Dedifferentiated amniotic fluid mesenchymal stem cell (primary cell): ENCODE data around the gene MCF2L2.
"Not testable (repeated sequence)": the region's sequence is repeated elsewhere in the genome, so short reads cannot be mapped to it uniquely, and the experiment has no call there.

Experiments
- DNase-seq: peaks from one replicate; pipeline ENCODE4 v3.0.0-alpha.2; 2016; ENCODE audit errors: extremely low spot score

The MCF2L2 gene

DNA sequence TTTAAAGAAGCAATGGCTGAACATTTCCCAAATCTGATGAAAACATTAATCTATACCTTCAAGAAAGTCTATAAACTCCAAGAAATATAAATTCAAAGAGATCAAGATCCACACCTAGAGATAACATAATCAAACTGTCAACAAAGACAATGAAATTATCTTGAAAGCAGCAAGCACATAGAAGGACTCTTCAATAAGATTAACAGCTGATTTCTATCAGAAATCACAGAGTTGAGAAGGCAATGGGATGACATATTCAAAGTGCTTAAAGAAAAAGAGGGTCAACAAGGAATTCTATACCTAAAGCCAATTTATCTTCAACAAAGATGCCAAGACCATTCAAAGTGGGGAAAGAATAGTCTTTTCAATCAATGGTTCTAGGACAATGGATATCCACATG is 224.7 kb downstream of the MCF2L2 start:
- no peak for DNase-seq

- DNase-seq, result no peak
Observed at GRCh38 chr3:183202004-183202722, 226.3 kb downstream of the MCF2L2 start.

DNA sequence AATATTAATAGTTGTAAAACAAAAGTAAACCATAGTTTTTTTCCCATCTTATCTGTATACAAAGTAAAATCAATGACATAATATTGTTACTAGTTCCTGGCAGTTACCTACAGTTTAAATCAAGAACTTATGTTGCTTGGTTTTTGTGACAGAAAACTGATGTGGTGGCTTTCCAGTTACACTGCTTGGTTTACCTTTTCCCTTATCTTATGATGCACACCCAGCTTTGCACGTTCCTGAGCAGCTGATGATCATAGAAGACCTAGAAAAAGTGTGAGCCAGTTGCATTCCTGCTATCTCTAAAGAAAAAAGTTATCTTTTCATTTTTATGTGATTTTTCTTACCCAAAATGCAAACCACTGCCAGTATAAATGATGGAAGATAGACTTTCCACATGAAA is 229.5 kb downstream of the MCF2L2 start:
- no peak for DNase-seq

GRCh38 chr3:183197734-183198133 is 230.7 kb downstream of the MCF2L2 start:
- no peak for DNase-seq

DNA sequence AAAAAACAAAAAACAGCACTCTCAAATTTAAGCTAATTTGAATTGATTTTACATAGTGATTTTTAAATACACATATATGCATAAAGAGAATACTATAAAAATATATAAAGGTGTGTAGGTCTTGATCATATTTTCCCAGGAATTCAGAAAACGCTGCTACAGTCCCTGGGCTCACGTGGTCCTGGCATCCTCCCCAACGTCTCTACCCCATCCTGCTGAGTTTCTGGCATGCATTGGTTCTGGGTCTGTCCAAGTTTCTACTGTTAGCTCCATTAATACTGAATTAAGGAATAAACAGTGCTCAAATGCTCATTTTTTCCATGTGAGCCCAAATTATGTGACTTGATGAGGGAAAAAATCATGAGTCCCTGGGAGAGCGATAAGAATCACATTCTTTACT is 233.2 kb downstream of the MCF2L2 start:
- DNase-seq, result no peak

DNA sequence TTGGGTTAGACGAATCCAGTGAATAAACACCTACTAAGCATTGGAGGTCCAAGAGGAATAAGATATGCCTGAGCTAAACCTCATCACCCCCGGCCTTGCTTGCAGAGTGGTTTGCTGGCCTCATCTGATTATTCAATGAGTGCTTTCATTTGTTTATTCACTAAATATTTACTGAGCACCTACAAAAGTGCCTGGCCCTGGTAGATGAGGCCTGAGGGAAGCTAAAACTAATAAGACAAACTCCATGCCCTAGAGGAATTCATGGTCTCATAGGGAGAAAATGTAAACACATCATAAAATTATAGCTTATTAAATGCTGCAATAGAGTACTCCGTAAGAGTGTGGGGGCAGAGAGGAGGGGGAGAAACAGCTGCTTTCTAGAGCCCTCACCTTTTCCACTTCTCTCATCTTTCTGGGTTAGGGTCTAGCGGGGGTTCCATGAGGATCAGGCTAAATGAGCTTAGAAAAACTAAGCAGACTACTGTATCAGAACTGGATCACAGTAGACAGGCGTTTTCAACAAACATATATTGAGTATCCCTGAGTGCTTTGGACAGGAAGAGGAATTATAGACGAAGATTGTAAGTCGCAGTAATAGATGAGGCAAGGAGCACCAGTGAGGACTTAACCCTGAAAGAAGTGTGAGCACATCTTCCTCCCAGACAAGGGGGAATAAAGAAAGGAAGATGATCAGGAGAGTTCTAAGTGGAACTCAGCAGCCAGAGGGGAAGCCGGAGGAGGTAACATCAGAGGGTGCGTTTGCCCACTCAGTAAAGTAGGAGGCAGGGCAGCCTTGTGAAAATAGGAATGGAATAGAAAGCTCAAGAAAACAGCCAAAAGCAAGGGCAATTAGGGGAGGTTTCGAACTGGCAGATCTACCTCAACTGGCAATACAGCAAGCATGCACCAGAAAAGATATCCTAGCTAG is 234.4 kb downstream of the MCF2L2 start:
- no peak for DNase-seq

GRCh38 chr3:183192650-183193300 is 235.6 kb downstream of the MCF2L2 start:
- no peak for DNase-seq

DNA sequence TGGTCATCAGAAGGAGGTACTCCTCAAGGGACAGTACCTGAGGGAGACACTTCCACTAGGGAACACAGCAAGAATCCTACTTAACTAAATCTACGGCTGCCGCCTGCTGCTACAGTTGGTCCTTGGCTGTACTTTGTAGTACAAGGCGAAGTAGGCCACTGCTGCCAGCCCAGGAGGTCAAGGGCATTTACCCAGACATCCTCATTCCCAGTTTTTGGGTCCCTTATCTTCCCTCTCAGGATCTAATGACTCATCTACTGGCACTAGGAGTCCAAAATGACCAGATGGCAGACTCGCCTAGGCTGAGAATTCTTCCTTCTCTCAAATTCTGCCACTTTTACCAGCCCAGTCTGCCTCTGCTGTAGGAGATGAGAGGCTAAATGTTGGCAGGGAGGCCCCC is 238.8 kb downstream of the MCF2L2 start:
- no peak for DNase-seq

DNA sequence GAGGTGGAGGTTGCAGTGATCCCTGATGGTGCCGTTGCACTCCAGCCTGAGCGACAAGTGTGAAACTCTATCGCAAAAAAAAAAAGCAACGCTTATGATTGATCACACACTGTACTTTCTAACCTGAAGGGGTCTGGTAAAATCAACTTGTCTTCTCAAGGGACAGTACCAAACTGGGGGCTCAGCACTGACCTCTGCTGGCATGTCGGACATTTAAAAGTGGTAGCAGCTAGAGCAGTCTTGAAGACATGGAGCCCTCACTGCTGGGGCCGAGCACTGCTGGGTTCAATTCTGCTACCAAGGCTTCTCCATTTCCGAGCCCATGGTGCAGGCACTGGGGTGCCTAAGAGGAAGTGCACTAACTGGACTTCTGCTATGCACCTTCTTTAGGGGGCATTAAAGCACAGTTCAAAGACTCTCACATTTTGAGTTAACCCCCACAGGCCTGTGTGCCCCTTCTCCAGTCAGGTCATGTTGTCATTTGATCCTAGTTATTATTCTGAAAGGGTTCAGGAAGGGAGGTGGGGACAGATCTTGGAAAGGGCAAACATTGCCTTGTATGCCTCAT is 239.4 kb downstream of the MCF2L2 start:
- DNase-seq, result no peak

DNA sequence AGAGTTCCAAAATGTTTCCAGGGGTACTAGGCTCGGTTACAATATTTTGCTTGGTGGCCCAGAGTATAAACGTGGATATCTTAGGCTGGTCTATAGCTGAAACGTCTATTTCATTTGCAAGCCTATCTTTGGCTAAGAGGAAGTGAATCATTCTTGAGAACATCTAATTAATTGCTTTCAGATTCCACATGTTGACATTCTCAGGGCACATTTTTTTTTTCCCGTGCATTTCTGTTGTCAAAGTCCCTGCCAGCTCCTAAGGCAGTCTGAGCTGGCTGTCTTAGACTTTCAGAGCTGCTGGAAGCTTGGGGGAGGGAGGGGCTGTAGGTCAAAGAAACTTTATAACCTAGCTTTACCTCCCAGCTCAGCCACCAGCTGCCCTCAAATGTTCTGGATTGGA is 242.7 kb downstream of the MCF2L2 start:
- DNase-seq, result peak; percentile 63

DNA sequence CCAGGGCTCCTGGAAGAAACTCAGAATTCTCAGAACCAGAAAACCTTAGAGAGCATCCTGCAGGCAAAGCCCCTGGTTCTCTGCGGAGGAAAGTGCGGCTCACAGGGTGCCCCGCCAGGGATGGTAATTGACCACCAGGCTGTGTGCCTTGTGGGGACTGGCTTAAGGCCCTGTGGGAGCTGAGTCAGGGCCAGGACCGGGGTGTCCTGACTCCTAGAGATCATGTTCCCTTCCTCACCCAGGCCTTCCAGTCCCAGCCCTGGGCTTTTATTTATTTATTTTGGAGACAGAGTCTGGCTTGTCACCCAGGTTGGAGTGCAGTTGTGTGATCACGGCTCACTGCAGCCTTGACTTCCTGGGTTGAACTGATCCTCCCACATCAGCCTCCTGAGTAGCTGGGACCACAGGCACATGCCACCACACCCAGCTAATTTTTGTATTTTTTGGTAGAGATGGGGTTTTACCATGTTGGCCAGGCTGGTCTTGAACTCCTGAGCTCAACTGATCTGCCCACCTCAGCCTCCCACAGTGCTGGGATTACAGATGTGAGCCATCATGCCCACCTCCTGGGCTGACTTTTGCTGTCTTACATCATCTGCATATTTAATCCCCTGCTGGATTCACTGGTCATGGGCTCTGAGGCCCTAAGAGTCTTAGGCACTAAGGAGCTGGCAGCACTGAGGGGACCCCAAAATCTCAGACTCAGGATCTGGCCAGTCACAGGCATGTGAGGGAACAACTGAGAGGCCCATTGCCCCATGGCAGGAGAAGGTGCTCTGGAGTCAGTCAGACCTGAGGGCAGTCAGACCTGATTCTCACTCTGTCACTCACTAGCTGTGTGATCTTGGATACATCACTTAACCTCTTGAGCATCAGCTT is 245.4 kb downstream of the MCF2L2 start:
- no peak for DNase-seq

DNA sequence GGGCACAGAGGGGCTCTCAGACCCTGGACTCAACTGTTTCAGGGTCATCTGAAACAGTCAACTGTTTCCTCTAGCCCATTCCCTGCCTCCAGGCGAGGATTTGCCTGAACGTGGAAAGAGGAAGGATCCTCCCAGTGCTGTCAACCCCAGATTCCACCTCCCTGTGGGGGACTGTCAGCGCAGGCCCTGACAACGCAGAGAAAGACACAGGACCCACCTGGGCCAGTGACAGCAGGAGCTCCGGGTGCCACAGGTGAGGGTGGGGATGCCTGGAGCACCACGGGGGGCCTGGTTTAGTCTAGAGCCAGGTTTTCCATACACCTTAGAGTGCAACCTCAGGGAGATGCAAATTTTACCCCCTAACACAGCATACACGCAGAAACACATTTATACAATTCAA is 246.3 kb downstream of the MCF2L2 start:
- no peak for DNase-seq

- no peak for DNase-seq
Observed at GRCh38 chr3:183181606-183182005, 246.8 kb downstream of the MCF2L2 start.

DNA sequence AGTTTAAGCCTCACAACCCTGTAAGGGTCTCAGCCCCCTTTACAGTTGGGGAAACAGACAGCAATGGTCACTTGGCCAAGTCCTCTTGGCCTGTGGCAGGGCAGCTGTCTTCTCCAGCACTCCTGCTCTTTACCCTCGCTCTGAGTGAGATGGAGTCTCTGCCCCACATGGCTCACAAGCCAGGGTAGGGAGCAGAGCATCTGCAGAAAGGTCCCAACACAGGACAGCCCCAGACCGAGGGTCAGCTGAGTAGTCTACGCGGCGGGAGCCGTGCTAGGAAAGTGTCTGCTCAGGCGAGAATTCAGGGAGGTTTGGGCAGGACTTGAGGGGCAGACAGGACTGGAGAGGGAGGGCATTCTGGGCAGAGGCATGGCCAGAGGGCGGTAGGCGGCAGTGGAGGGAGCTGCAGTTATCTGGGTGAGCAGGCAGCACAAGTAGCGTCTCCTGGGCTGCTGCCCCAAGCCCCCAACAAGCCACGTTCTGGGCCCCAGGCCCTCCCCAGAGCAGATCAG is 247.6 kb downstream of the MCF2L2 start:
- no peak for DNase-seq

- no peak for DNase-seq
Observed at GRCh38 chr3:183180110-183180783, 248.2 kb downstream of the MCF2L2 start.

- DNase-seq, result not testable (repeated sequence)
Observed at GRCh38 chr3:183179550-183179908, 248.9 kb downstream of the MCF2L2 start.

DNA sequence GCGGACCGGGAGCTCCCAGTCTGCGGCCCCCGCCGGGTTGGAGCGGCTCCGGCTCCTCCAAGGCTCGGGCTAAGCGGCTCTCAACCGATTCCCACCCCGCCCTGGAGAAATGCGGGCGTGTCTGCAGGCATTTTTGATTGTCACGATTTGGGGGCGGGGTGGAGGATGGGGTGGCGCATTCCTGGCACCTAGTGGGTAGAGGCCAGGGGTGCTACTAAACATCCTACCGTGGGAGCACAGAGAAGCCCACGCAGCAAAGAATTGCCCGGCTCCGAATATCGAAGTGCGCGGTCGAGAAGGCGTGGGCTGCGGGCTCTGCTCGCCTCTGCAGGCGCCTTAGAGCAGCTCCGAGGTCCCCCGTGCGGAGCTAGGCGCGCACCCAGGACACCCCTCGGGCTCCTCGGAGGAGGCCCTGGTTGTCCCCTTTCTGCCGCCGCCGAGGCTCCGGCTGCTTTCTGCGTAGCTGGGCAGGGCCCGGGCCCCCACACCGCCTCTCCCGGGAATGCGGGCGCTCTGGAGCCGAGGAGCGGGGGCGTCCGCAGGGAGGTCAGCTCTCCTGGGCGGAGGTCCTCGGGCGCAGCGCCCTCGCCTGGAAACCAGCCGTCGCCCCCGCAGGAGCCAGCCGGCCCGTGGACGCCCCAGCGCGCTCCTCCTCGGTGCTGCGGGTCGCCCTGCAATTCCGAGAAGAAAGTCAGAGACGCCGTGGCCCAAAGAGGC is 249.4 kb downstream of the MCF2L2 start:
- no peak for DNase-seq

GRCh38 chr3:183178512-183178832 is 249.9 kb downstream of the MCF2L2 start:
- no peak for DNase-seq

GRCh38 chr3:183172051-183172639 is 256.3 kb downstream of the MCF2L2 start:
- no peak for DNase-seq

DNA sequence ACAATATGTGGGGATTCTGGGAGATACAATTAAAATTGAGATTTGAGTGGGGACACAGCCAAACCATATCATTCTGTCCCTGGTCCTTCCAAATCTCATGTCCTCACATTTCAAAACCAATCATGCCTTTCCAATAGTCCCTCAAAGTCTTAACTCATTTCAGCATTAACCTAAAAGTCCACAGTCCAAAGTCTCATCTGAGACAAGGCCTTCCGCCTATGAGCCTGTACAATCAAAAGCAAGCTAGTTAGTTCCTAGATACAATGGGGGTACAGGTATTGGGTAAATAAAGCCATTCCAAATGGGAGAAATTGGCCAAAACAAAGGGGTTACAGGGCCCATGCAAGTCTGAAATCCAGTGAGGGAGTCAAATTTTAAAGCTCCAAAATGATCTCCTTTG is 260.4 kb downstream of the MCF2L2 start:
- DNase-seq, result not testable (repeated sequence)
